ENCODE measurements around the gene TCEA3. TPM values are rescaled to one million over a fixed set of nuclear protein-coding genes. Genes with fewer than 3 reads are reported as not detected.
A peak's percentile ranks its signal among the peaks of the same experiment; 100 is the strongest.

TCEA3 gene
- total RNA-seq, 8 experiments from 2014 or later, result 1.6 to 17.6 (median 2.9) TPM

DNA sequence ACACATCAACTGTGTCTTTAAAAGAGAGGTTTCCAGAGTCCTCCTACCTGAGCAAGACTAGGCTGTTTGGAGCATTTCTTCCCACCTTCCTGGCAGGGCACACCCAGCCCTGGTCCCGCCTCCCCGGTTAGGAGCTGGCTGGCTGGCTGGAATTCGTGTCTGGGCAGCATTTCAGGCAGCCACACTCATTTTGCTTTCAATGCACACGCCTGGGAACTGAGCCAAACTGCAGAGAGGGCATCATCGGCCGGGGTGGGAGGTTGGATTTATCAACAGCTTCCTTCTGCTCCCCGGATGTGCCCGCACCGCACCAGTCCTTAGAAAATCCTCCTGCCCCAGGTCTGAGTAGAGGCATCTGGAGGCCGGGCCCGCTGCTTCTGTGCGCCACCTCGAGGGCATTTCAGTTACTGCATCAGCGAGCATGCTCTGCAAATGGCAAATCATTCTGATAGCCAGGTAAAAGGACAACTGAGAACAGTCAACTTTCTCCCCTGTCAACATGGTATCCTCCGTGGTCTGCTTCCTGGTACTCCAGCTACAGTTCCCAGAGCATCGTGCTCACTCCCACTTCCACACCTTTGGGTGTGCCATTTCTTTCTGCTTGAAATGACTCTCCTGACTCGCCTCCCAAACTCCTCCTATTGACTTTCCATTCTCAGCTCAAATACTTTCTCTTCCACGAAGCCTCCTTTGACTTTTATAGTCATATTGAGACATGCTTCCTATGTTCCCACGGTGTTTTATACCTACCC is 20.6 kb downstream of the TCEA3 start:
- peak overlapping the region in 1 of 5 donors; percentile 13 for H3K4me3 ChIP-seq
- peak overlapping the region in 1 of 2 donors; percentile 13 for H3K27ac ChIP-seq
- WGBS, 10 experiments, result 0 to 53% (median 20%) methylated on average over 2 to 12 of the region's 19 CpGs; no CpG with 5 or more reads in 1 of the 10 experiments
- in situ Hi-C loops (cut with MboI; ENCODE audit: low pct_unique_long_range_greater_than_20kb in 2 of 9, low sequenced_read_pairs in 9 of 9, unreplicated experiment in 9 of 9), result no loop called here
- peak; percentile 84 to 99 (median 94) for ATAC-seq (replicated peaks in 6 of 8)
- H3K4me1 ChIP-seq (replicated peaks in 1 of 2), result peaks cover 7 to 16% of the 10 kb centered on the region in 2 donors

DNA sequence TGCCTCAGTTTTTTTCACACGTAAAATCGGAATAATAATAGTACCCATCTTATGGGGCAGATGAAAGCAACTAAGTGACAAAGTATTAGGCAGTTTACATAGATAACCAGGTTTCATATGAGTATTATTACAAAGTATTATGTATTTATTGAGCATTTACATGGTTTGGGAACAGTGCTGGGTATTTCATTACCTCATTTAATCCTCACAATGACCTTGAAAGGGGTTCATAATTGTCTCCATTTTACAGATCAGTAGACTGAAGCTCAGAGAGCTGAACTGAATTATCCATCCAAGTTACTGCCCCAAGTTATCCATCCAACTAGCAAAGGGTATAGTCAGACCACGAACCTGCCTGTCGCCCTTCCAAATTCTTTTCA is 21.2 kb downstream of the TCEA3 start:
- Histone ChIP-seq H3K27ac (peak overlapping the region in 1 of 2 donors; percentile 13), H3K4me1 (replicated peaks in 1 of 2) (peaks cover 7 to 16% of the 10 kb centered on the region in 2 donors), H3K4me3 (no peak overlapping the region)
- WGBS, 10 experiments, result 40 to 100% (median 90%) methylated on average over 1 to 4 of the region's 4 CpGs; no CpG with 5 or more reads in 2 of the 10 experiments
- ATAC-seq (replicated peaks in 6 of 8), result no peak
- in situ Hi-C loops (cut with MboI; ENCODE audit: low pct_unique_long_range_greater_than_20kb in 2 of 9, low sequenced_read_pairs in 9 of 9, unreplicated experiment in 9 of 9), result no loop called here

DNA sequence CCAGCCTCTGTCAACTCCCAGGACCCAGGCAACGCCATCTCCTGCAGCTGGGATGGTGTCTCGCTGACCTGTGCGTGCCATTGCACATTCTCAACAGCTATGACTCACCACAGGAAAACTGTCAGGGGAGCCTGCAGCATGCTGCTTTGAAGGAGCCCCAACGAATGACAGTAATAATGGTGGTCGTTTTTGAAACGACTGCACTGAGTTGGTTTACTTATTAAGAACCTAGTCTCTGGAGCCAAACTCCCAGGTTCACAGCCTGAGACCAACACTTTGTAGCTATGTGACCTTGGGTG is 21.6 kb downstream of the TCEA3 start:
- Histone ChIP-seq H3K4me1 (replicated peaks in 1 of 2) (peaks cover 7 to 16% of the 10 kb centered on the region in 2 donors), H3K4me3 (no peak overlapping the region), H3K27ac (no peak overlapping the region)
- peak in 7 of 8 experiments; percentile 45 to 75 (median 72) for ATAC-seq (replicated peaks in 6 of 8)
- in situ Hi-C loops (cut with MboI; ENCODE audit: low pct_unique_long_range_greater_than_20kb in 2 of 9, low sequenced_read_pairs in 9 of 9, unreplicated experiment in 9 of 9), result no loop called here
- 5 to 47% (median 37%) methylated on average over 1 to 6 of the region's 6 CpGs; no CpG with 5 or more reads in 5 of the 10 experiments for WGBS, 10 experiments

DNA sequence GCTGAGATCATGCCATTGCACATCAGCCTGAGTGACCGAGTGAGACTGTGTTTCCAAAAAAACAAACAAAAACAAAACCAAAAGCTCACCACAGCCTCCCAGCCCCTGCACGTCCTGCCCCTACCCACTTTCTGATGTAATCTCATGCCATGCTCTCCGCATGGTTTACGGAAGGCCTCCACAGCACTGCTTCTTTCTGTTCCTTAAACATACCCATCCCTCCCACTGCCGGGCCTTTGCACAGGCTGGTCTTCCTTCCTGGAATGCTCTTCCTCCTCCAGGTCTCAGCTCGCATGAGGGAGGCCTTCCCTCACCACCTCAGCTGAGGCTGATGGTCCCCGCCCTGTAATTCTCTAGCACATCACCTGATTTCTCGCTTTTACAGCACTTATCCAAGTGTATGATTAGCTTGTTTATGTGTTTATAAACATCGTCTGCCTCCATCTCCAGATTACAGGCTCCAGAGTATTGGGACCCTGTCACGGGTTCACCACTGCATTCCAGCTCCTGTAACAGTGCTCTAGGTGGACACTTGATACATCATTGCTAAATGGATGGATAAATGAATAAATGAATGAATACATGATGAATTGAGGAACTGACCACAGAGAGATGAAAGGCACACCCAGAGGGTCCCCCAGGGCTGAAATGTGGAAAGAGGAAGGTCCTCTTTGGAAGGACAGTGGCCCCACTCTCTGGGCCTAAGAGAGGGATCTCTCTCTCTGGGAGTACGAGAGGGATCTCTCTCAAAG is 22.1 kb downstream of the TCEA3 start:
- in situ Hi-C loops (cut with MboI; ENCODE audit: low pct_unique_long_range_greater_than_20kb in 2 of 9, low sequenced_read_pairs in 9 of 9, unreplicated experiment in 9 of 9), result no loop called here
- ATAC-seq (replicated peaks in 6 of 8), result peak in 3 of 8 experiments; percentile 0 to 25 (median 10)
- WGBS, 10 experiments, result 61 to 100% (median 92%) methylated on average over 1 to 11 of the region's 11 CpGs; no CpG with 5 or more reads in 1 of the 10 experiments
- Histone ChIP-seq H3K27ac (no peak overlapping the region), H3K4me1 (replicated peaks in 1 of 2) (peaks cover 7 to 16% of the 10 kb centered on the region in 2 donors), H3K4me3 (no peak overlapping the region)

DNA sequence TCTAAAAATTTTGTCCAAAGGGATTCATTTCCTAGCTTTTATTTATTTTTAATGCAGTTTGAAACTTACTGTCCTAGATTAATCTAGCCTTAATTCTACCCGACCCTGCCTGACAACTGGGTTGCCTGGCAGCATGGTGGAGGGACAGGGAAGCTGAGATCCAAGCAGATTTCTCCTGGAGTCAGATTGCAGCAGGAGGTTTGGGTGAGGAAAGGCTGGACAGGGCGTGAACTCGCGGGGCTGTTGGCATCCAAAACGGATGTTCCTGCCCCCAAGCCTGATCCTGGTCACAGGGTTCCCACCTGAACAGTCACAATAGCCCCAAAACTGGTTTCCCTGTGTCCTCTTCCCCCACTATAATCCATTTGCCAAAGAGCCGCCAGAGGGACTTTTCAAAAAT is 23.2 kb downstream of the TCEA3 start:
- 57 to 83% (median 66%) methylated on average over 1 to 6 of the region's 6 CpGs; no CpG with 5 or more reads in 5 of the 10 experiments for WGBS, 10 experiments
- H3K4me1 ChIP-seq (replicated peaks in 1 of 2), result peaks cover 7 to 16% of the 10 kb centered on the region in 2 donors
- no peak overlapping the region for H3K27ac ChIP-seq
- in situ Hi-C loops (cut with MboI; ENCODE audit: low pct_unique_long_range_greater_than_20kb in 2 of 9, low sequenced_read_pairs in 9 of 9, unreplicated experiment in 9 of 9), result no loop called here
- ATAC-seq (replicated peaks in 6 of 8), result no peak
- H3K4me3 ChIP-seq, result no peak overlapping the region

DNA sequence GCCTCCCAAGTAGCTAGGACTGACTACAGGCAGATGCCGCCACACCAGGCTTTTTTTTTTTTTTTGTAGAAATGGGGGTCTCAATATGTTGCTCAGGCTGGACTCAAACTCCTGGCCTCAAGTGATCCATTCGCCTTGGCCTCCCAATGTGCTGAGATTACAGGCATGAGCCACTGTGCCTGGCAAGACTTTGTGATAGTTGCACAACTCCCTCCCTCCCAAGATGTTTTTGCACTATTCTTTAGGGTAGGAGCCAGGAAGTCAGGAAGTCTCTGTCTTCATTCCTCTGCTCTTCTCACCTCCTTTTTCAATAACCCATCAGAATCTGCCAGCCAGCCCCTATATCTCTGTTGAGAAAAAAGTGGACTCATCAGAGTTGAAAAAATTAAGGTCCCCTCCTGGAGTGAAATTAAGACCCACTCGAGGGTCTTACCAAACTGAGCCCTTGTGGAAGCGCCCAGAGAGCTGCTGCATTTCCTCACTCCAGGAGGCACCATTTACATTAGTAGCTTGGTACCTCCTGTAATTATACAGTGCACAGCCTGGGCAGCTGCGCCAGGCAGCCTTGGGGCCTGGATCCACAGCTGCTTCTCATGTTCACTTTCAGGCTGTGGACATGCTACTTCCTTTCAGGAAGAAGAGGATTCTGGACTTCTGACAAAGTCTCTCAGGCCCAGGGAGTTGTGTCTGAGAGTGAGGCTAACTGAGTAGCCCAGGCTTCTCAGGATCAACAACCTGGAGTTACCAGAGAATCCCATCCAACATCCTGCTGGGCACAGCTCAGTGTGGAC is 24.0 kb downstream of the TCEA3 start:
- peaks cover 7 to 16% of the 10 kb centered on the region in 2 donors for H3K4me1 ChIP-seq (replicated peaks in 1 of 2)
- ATAC-seq (replicated peaks in 6 of 8), result no peak
- 60 to 100% (median 82%) methylated on average over 1 to 5 of the region's 5 CpGs; no CpG with 5 or more reads in 2 of the 10 experiments for WGBS, 10 experiments
- no peak overlapping the region for H3K27ac ChIP-seq
- no peak overlapping the region for H3K4me3 ChIP-seq
- in situ Hi-C loops (cut with MboI; ENCODE audit: low pct_unique_long_range_greater_than_20kb in 2 of 9, low sequenced_read_pairs in 9 of 9, unreplicated experiment in 9 of 9), result no loop called here

DNA sequence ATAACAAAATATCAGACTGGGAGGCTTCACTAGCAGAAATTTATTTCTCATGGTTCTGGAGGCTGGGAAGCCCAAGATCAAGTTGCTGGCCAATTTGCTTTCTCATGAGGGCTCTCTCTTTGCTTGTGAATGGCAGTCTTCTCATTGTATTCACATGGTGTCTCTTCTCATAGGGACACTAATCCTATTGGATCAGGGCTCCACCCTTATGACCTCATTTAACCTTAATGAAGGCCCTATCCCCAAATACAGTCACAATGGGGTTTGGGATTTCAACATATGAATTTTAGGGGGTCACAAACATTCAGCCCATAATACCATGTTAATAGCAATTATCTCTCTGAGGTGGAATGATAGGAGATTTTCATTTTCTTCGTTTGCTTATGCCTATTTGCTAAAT is 25.3 kb downstream of the TCEA3 start:
- peaks cover 11 to 27% of the 10 kb centered on the region in 2 donors for H3K4me1 ChIP-seq (replicated peaks in 1 of 2)
- no peak overlapping the region for H3K4me3 ChIP-seq
- in situ Hi-C loops (cut with MboI; ENCODE audit: low pct_unique_long_range_greater_than_20kb in 2 of 9, low sequenced_read_pairs in 9 of 9, unreplicated experiment in 9 of 9), result no loop called here
- 83 to 100% (median 97%) methylated on average over 1 of the region's 1 CpG; no CpG with 5 or more reads in 4 of the 10 experiments for WGBS, 10 experiments
- H3K27ac ChIP-seq, result no peak overlapping the region
- no peak for ATAC-seq (replicated peaks in 6 of 8)

DNA sequence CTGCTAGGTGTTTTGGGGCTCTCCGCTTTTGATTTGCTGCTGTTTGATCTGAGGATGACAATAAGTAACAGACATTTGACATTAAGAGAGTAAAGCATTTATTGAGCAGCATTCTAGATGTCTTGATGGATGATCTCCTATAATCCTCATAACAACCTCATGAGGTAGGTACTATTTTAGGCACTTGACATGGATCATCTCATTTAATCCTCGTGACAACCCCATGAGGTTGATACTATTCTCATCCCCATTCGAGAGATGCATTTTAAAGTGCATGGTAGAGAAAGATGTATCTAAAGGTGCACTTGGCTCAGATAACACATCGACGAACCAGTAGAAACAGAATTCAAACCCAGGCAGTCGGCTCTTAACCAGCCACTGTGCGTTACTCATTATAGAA is 26.6 kb downstream of the TCEA3 start:
- in situ Hi-C loops (cut with MboI; ENCODE audit: low pct_unique_long_range_greater_than_20kb in 2 of 9, low sequenced_read_pairs in 9 of 9, unreplicated experiment in 9 of 9), result no loop called here
- Histone ChIP-seq H3K4me3 (no peak overlapping the region), H3K27ac (no peak overlapping the region), H3K4me1 (replicated peaks in 1 of 2) (peaks cover 5 to 18% of the 10 kb centered on the region in 2 donors)
- WGBS, 10 experiments, result 53 to 100% (median 86%) methylated on average over 1 to 6 of the region's 7 CpGs
- no peak for ATAC-seq (replicated peaks in 6 of 8)

DNA sequence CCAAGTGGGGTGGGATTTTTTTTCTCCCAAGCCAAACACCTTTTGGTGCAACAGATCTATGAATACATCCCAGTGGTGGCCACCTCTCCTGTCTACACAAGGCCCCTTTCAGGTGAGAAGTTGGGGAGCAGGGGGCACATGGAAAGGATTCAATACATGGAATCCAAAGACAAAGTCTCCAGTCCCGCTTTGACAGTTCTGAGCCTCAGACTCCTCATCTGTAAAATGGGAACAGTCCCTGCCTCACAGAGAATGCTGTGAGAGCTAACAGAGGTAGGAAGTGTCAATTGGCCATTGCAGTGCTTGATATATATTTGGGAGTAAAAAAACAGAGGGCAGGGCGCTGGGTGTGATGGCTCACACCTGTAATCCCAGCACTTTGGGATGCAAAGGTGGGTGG is 28.2 kb downstream of the TCEA3 start:
- no peak for ATAC-seq (replicated peaks in 6 of 8)
- WGBS, 10 experiments, result 80 to 100% (median 95%) methylated on average over 1 to 2 of the region's 2 CpGs; no CpG with 5 or more reads in 5 of the 10 experiments
- peaks cover 3 to 13% of the 10 kb centered on the region in 2 donors for H3K4me1 ChIP-seq (replicated peaks in 1 of 2)
- H3K27ac ChIP-seq, result no peak overlapping the region
- no peak overlapping the region for H3K4me3 ChIP-seq
- in situ Hi-C loops (cut with MboI; ENCODE audit: low pct_unique_long_range_greater_than_20kb in 2 of 9, low sequenced_read_pairs in 9 of 9, unreplicated experiment in 9 of 9), result no loop called here

DNA sequence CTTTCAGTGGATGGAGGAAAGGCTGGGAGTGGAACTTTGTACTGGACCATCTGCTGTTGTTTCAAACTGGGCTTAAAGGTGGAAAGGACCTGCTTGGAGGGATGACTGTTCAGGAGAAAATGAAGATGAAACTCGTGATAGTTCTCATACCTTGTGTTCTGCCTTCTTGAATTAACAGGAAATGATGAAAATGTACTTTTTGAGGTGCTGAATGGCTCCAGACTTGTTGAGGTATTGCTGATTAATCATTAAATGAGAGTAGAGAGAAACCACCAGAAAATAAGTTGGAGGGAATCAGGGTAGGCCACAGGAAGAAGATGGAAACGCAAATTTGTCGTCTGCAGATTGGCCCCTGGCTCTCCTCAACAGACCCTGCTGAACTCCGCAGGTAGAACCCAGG is 28.7 kb downstream of the TCEA3 start:
- in situ Hi-C loops (cut with MboI; ENCODE audit: low pct_unique_long_range_greater_than_20kb in 2 of 9, low sequenced_read_pairs in 9 of 9, unreplicated experiment in 9 of 9), result no loop called here
- H3K27ac ChIP-seq, result no peak overlapping the region
- no peak overlapping the region for H3K4me3 ChIP-seq
- WGBS, 10 experiments, result 17 to 100% (median 76%) methylated on average over 1 to 4 of the region's 4 CpGs
- H3K4me1 ChIP-seq (replicated peaks in 1 of 2), result peaks cover 3 to 11% of the 10 kb centered on the region in 2 donors
- ATAC-seq (replicated peaks in 6 of 8), result no peak

DNA sequence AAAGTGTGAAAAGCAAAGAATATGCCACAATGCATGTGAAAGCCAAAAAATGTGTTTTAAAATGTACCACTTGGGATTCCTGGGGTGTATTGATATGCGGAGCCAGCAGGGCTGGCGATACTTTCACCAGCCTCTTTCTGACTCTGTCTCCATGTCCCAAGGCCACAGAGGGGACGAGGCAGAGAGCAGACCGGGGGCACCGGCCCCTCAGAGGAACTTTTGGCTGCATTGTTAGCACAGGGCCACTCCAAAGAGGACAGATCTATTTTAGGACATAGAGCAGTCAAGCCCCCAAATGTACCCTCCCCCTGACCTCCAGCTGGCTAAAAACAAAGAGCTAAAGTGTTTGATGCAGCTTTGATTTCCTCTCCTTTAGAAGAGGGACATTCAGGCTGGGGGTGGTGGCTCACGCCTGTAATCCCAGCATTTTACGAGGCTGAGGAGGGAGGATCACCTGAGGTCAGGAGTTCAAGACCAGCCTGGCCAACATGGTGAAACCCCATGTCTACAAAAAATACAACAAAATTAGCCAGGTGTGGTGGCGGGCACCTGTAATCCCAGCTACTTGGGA is 29.3 kb downstream of the TCEA3 start:
- peaks cover 3 to 11% of the 10 kb centered on the region in 2 donors for H3K4me1 ChIP-seq (replicated peaks in 1 of 2)
- ATAC-seq (replicated peaks in 6 of 8), result peak in 5 of 8 experiments; percentile 48 to 86 (median 78)
- in situ Hi-C loops (cut with MboI; ENCODE audit: low pct_unique_long_range_greater_than_20kb in 2 of 9, low sequenced_read_pairs in 9 of 9, unreplicated experiment in 9 of 9), result no loop called here
- no peak overlapping the region for H3K4me3 ChIP-seq
- peak overlapping the region; percentile 16 to 35 for H3K27ac ChIP-seq
- 0 to 87% (median 25%) methylated on average over 1 to 8 of the region's 8 CpGs; no CpG with 5 or more reads in 2 of the 10 experiments for WGBS, 10 experiments

DNA sequence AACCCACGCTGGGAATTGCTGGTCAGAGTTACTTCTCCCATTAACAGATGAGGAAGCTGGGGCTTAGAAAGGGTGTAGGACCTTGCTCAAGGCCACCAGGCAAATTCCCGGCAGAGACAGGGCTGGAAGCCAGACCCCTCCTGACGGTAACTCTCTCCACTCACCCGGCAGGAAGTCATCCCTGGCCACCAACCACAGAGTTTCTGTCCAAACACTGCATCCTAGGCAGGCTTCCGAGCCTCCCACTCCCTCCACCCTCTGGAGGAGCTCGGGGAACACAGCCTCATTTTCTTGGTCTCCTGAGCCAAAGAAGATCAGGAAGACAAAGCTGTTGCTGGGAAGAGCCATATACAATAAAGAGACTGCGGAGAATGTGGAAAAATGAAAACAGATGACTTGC is 29.9 kb downstream of the TCEA3 start:
- ATAC-seq (replicated peaks in 6 of 8), result peak; percentile 63 to 98 (median 88)
- peak overlapping the region in 1 of 2 donors; percentile 32 for H3K27ac ChIP-seq
- H3K4me1 ChIP-seq (replicated peaks in 1 of 2), result peaks cover 3 to 11% of the 10 kb centered on the region in 2 donors
- no peak overlapping the region for H3K4me3 ChIP-seq
- in situ Hi-C loops (cut with MboI; ENCODE audit: low pct_unique_long_range_greater_than_20kb in 2 of 9, low sequenced_read_pairs in 9 of 9, unreplicated experiment in 9 of 9), result no loop called here
- 0 to 33% (median 17%) methylated on average over 1 to 7 of the region's 7 CpGs; no CpG with 5 or more reads in 1 of the 10 experiments for WGBS, 10 experiments
